Measurements from ENCODE around the gene SLC35B3.
"Not testable (repeated sequence)": the region's sequence is repeated elsewhere in the genome, so short reads cannot be mapped to it uniquely, and the experiment has no call there.

Gene SLC35B3

DNA sequence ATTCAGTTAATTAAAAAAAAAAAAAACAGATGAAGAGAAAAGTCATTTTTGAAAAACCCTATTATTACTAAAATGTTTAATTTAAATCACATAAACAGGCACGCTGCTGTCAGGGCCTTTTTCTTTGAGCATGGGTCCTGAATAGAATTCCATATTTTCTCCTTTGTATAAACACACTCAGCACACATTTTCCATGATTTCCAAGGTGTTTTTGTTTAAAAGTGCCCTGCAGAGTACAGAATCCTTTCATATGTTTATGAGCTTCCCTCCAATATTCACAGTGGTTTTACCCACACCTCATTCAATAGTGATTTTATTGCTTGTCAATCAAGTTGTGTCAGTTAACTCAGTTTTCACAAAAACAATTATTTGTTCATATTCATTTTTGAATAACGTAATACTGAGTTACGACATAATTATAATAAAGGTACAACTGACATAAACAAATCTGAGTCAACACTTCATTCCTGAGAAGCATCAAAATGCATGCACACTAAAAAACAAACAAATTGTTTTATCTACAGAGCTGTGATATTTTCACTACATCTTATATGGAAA is 15.2 kb downstream of the SLC35B3 start:
- TF ChIP-seq CTCF (IDR thresholded peaks at IDR 0.05; ENCODE audit: low read depth, low read length) (no peak), EZH2phosphoT487 (IDR thresholded peaks at IDR 0.05; ENCODE audit: low read depth) (no peak)

DNA sequence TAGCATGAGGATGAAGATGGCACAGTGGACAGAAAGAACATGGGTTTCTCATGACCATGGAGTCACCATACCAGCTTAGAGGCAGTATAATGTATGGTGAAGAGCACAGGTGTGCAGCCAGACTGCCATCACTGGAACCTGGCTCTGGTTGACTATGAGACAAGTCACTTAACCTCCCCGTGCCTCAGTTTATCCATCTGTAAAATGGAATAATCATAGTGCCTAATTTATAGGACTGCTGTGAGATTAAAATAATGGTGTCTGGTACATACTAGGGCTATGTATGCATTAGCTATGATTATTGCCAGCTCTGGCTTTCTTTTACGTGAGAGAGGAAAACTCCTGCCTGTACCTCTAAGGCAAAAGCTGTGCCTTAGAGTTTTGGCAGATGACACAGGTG is 19.4 kb downstream of the SLC35B3 start:
- no peak overlapping the region for H2AFZ ChIP-seq (ENCODE audit: low read depth, low read length)
- TF ChIP-seq CTCF (IDR thresholded peaks at IDR 0.05; ENCODE audit: low read depth, low read length) (no peak), EZH2phosphoT487 (IDR thresholded peaks at IDR 0.05; ENCODE audit: low read depth) (no peak)
- no peaks in the 10 kb centered on the region for H4K20me1 ChIP-seq (ENCODE audit: insufficient read depth, low read length)
- no peaks in the 10 kb centered on the region for H3K79me2 ChIP-seq (ENCODE audit: low read length)
- H3K9me3 ChIP-seq (ENCODE audit: insufficient read depth, low read length): no peaks in the 10 kb centered on the region
- no peaks in the 10 kb centered on the region for H3K4me1 ChIP-seq (ENCODE audit: low read length)
- no peak overlapping the region for H3K27ac ChIP-seq (ENCODE audit: low read length)
- H3K36me3 ChIP-seq (replicated peaks; ENCODE audit: low read depth, low read length): peaks cover 16% of the 10 kb centered on the region
- no peaks in the 10 kb centered on the region for H3K27me3 ChIP-seq (ENCODE audit: low read depth, low read length)
- H3K4me3 ChIP-seq (ENCODE audit: low read length): no peak overlapping the region
- H3K9ac ChIP-seq (ENCODE audit: low read length): no peak overlapping the region
- no peak overlapping the region for H3K4me2 ChIP-seq (ENCODE audit: low read length)

More for the DNA sequence above, 15.2 kb downstream of the SLC35B3 start:
- no peaks in the 10 kb centered on the region for H4K20me1 ChIP-seq (ENCODE audit: insufficient read depth, low read length)
- no peaks in the 10 kb centered on the region for H3K27me3 ChIP-seq (ENCODE audit: low read depth, low read length)
- H3K27ac ChIP-seq (ENCODE audit: low read length): no peak overlapping the region
- no peak overlapping the region for H3K9ac ChIP-seq (ENCODE audit: low read length)
- no peaks in the 10 kb centered on the region for H3K4me1 ChIP-seq (ENCODE audit: low read length)
- no peak overlapping the region for H2AFZ ChIP-seq (ENCODE audit: low read depth, low read length)
- no peaks in the 10 kb centered on the region for H3K9me3 ChIP-seq (ENCODE audit: insufficient read depth, low read length)
- H3K4me2 ChIP-seq (ENCODE audit: low read length): no peak overlapping the region
- H3K36me3 ChIP-seq (replicated peaks; ENCODE audit: low read depth, low read length): peaks cover 8% of the 10 kb centered on the region
- H3K79me2 ChIP-seq (ENCODE audit: low read length): no peaks in the 10 kb centered on the region
- H3K4me3 ChIP-seq (ENCODE audit: low read length): no peak overlapping the region

DNA sequence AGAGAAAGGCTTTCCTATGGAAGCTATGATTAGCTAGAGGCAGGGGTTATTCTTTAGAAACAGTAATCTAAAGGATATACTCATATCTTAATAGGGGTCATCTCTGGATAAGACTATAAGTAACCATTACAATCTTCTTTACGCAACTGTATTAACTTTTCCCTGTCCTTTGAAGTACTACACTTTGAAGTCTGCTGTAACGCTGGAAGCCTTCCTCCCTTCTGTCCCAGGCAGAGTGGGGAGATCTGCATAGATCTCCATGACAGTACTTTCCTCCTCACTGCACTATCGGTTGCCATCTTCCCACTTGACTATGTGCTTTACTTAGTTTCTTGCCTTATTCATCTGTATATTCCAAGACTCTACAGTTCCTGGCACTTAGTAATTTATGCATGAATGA is 20.1 kb downstream of the SLC35B3 start:
- no peaks in the 10 kb centered on the region for H4K20me1 ChIP-seq (ENCODE audit: insufficient read depth, low read length)
- peaks cover 16% of the 10 kb centered on the region for H3K36me3 ChIP-seq (replicated peaks; ENCODE audit: low read depth, low read length)
- H3K4me2 ChIP-seq (ENCODE audit: low read length): no peak overlapping the region
- H3K27me3 ChIP-seq (ENCODE audit: low read depth, low read length): no peaks in the 10 kb centered on the region
- H2AFZ ChIP-seq (ENCODE audit: low read depth, low read length): no peak overlapping the region
- H3K27ac ChIP-seq (ENCODE audit: low read length): no peak overlapping the region
- H3K9me3 ChIP-seq (ENCODE audit: insufficient read depth, low read length): no peaks in the 10 kb centered on the region
- no peak overlapping the region for H3K9ac ChIP-seq (ENCODE audit: low read length)
- TF ChIP-seq CTCF (IDR thresholded peaks at IDR 0.05; ENCODE audit: low read depth, low read length) (no peak), EZH2phosphoT487 (IDR thresholded peaks at IDR 0.05; ENCODE audit: low read depth) (no peak)
- no peaks in the 10 kb centered on the region for H3K4me1 ChIP-seq (ENCODE audit: low read length)
- H3K79me2 ChIP-seq (ENCODE audit: low read length): no peaks in the 10 kb centered on the region
- no peak overlapping the region for H3K4me3 ChIP-seq (ENCODE audit: low read length)

- Histone ChIP-seq H4K20me1 (ENCODE audit: insufficient read depth, low read length) (no peaks in the 10 kb centered on the region), H3K27ac (ENCODE audit: low read length) (no peak overlapping the region), H3K27me3 (ENCODE audit: low read depth, low read length) (no peaks in the 10 kb centered on the region), H3K36me3 (replicated peaks; ENCODE audit: low read depth, low read length) (peaks cover 16% of the 10 kb centered on the region), H3K4me2 (ENCODE audit: low read length) (no peak overlapping the region), H2AFZ (ENCODE audit: low read depth, low read length) (no peak overlapping the region), H3K4me1 (ENCODE audit: low read length) (no peaks in the 10 kb centered on the region), H3K9me3 (ENCODE audit: insufficient read depth, low read length) (no peaks in the 10 kb centered on the region), H3K4me3 (ENCODE audit: low read length) (no peak overlapping the region), H3K9ac (ENCODE audit: low read length) (no peak overlapping the region), H3K79me2 (ENCODE audit: low read length) (no peaks in the 10 kb centered on the region)
- TF ChIP-seq EZH2phosphoT487 (IDR thresholded peaks at IDR 0.05; ENCODE audit: low read depth): no peak
- TF ChIP-seq CTCF (IDR thresholded peaks at IDR 0.05; ENCODE audit: low read depth, low read length): no peak
Measured at GRCh38 chr6:8414844-8415243, 20.5 kb downstream of the SLC35B3 start.

GRCh38 chr6:8405946-8406345 is 29.4 kb downstream of the SLC35B3 start:
- not testable (repeated sequence) for H3K27me3 ChIP-seq (ENCODE audit: low read depth, low read length); H3K79me2 ChIP-seq (ENCODE audit: low read length); H3K4me1 ChIP-seq (ENCODE audit: low read length); H3K4me3 ChIP-seq (ENCODE audit: low read length); H2AFZ ChIP-seq (ENCODE audit: low read depth, low read length); H3K9ac ChIP-seq (ENCODE audit: low read length); H4K20me1 ChIP-seq (ENCODE audit: insufficient read depth, low read length); H3K4me2 ChIP-seq (ENCODE audit: low read length); H3K36me3 ChIP-seq (replicated peaks; ENCODE audit: low read depth, low read length); H3K9me3 ChIP-seq (ENCODE audit: insufficient read depth, low read length); H3K27ac ChIP-seq (ENCODE audit: low read length)

Measured in OCI-LY3 (cell line).